GM12878 (cell line): Measurements from ENCODE around the gene ATG3. TPM values are rescaled to one million over a fixed set of nuclear protein-coding genes. Genes with fewer than 3 reads are reported as not detected.
"Not testable (repeated sequence)": the region's sequence is repeated elsewhere in the genome, so short reads cannot be mapped to it uniquely, and the experiment has no call there.

Source experiments
- ATAC-seq: fragments of 200-7000 bp; cut with Tn5 transposase; 3 replicates; pipeline ENCODE4 v1.9.1; 2020; ENCODE audit warnings: mild to moderate bottlenecking, moderate library complexity
- BruUV-seq: library from RNA; stranded (reverse); fragments of 400-500 nt; replicated peaks from 2 replicates; lab custom pipeline; 2021; lab: Mats Ljungman, UMichigan
- CTCF ChIA-PET: fragments of 300-600 bp; sonication (Branson Sonifier 250); formaldehyde crosslinking; extraction: SDS; loops from one replicate; lab custom pipeline; 2021; ENCODE audit warnings: inconsistent platforms; lab: Yijun Ruan, JAX
- POLR2A ChIA-PET: fragments of 350-600 bp; formaldehyde crosslinking; extraction: SDS; loops from one replicate; lab custom pipeline; 2021; ENCODE audit warnings: inconsistent platforms; lab: Charles Lee
- RAD21 ChIA-PET: fragments of 300-600 bp; sonication (Branson Sonifier 250); formaldehyde crosslinking; loops from one replicate; lab custom pipeline; 2023; ENCODE audit warnings: antibody characterized with exemption; ENCODE audit not compliant: unreplicated experiment; lab: Charles Lee
- SMC1A ChIA-PET: fragments of 300-600 bp; sonication (Branson Sonifier 250); formaldehyde crosslinking; loops from one replicate; lab custom pipeline; 2023; ENCODE audit not compliant: unreplicated experiment, uncharacterized antibody; lab: Charles Lee
- DNase-seq: peaks from one replicate; pipeline ENCODE4 v3.0.0-alpha.2; 2011; ENCODE audit warnings: low read depth, low spot score
- FAIRE-seq: peaks from 3 replicates; lab custom pipeline; 2011; peaks lifted over from hg19 to GRCh38; lab: Jason Lieb, UNC
- H2AFZ ChIP-seq: 2 replicates; pipeline ENCODE4 v1.6.0; 2011; ENCODE audit warnings: low read depth, low read length, control low read depth; ENCODE audit not compliant: control insufficient read depth
- H3K27ac ChIP-seq: 2 replicates; pipeline ENCODE4 v1.5.1; 2011; ENCODE audit warnings: control low read depth; ENCODE audit not compliant: control insufficient read depth, insufficient read depth
- H3K27me3 ChIP-seq, 2 experiments: replicated peaks in 1 of 2; 2 replicates each; pipeline versions ENCODE4 v1.6.0 to v1.6.1; 2011; ENCODE audit warnings: low read length in 1 of 2; ENCODE audit not compliant: control insufficient read depth in 2 of 2, insufficient read depth in 2 of 2
- H3K36me3 ChIP-seq, 2 experiments: 2 replicates each; pipeline ENCODE4 v1.5.1; 2011; ENCODE audit warnings: low read length in 1 of 2; ENCODE audit not compliant: control insufficient read depth in 2 of 2, insufficient read depth in 2 of 2
- H3K4me1 ChIP-seq: 2 replicates; pipeline ENCODE4 v1.6.1; 2011; ENCODE audit warnings: mild to moderate bottlenecking, low read length, moderate library complexity, mixed read lengths; ENCODE audit not compliant: control insufficient read depth, insufficient read depth
- H3K4me2 ChIP-seq: 2 replicates; pipeline ENCODE4 v1.6.0; 2011; ENCODE audit warnings: control low read depth; ENCODE audit not compliant: control insufficient read depth, insufficient read depth
- H3K4me3 ChIP-seq: fragments of 200-600 bp; sonication (generic); 2 replicates; pipeline ENCODE4 v1.5.1; 2016
- H3K79me2 ChIP-seq: 2 replicates; pipeline ENCODE4 v1.6.0; 2011; ENCODE audit warnings: low read length; ENCODE audit not compliant: control insufficient read depth, insufficient read depth
- H3K9ac ChIP-seq: 2 replicates; pipeline ENCODE4 v1.8.0; 2011; ENCODE audit warnings: low read length, control low read depth, mixed read lengths; ENCODE audit not compliant: control insufficient read depth, insufficient read depth
- H3K9me3 ChIP-seq: replicated peaks from 3 replicates; pipeline ENCODE4 v1.5.1; 2011; ENCODE audit warnings: mild to moderate bottlenecking, low read length; ENCODE audit not compliant: control insufficient read depth, insufficient read depth
- H4K20me1 ChIP-seq: 2 replicates; pipeline ENCODE4 v1.6.0; 2011; ENCODE audit not compliant: control insufficient read depth, insufficient read depth
- CBX5 ChIP-seq: sonication (generic); IDR thresholded peaks from 2 replicates; pipeline ENCODE4 v1.6.1; 2016; ENCODE audit warnings: low read depth, moderate library complexity, mild to moderate bottlenecking, inconsistent platforms
- E4F1 ChIP-seq: fragments of 450-650 bp; IDR thresholded peaks from 2 replicates; pipeline ENCODE4 v1.6.1; 2018; ENCODE audit warnings: borderline replicate concordance, mild to moderate bottlenecking; ENCODE audit not compliant: partially characterized antibody
- GATAD2B ChIP-seq: fragments of 450-650 bp; conservative IDR thresholded peaks from 2 replicates; pipeline ENCODE4 v1.6.1; 2017; ENCODE audit warnings: low read depth, mild to moderate bottlenecking, moderate library complexity
- HDAC2 ChIP-seq: fragments of 200-600 bp; sonication (generic); IDR thresholded peaks from 2 replicates; pipeline ENCODE4 v1.6.1; 2017
- IRF4 ChIP-seq: IDR thresholded peaks from 2 replicates; pipeline ENCODE4 v1.6.1; 2011; ENCODE audit warnings: low read depth, low read length
- MEF2A ChIP-seq: IDR thresholded peaks from 2 replicates; pipeline ENCODE4 v1.6.1; 2011; ENCODE audit warnings: low read depth, mild to moderate bottlenecking, low read length, moderate library complexity; ENCODE audit not compliant: insufficient read depth
- RAD21 ChIP-seq: IDR thresholded peaks from 2 replicates; pipeline ENCODE4 v1.6.1; 2011; ENCODE audit warnings: mild to moderate bottlenecking, low read depth, low read length, moderate library complexity; ENCODE audit not compliant: insufficient read depth
- RELB ChIP-seq: fragments of 450-650 bp; IDR thresholded peaks from 2 replicates; pipeline ENCODE4 v1.6.1; 2017; ENCODE audit warnings: low read depth, mild to moderate bottlenecking, moderate library complexity
- RUNX3 ChIP-seq: IDR thresholded peaks from 2 replicates; pipeline ENCODE4 v1.6.1; 2012; ENCODE audit warnings: low read length, inconsistent platforms
- SMC3 ChIP-seq: IDR thresholded peaks from 2 replicates; pipeline ENCODE4 v1.6.1; 2011; ENCODE audit warnings: low read length, improper control_type of control experiment, borderline replicate concordance
- ZNF24 ChIP-seq: fragments of 450-650 bp; IDR thresholded peaks from 2 replicates; pipeline ENCODE4 v1.6.1; 2017; ENCODE audit warnings: antibody characterized with exemption, mild to moderate bottlenecking
- WGBS: methylation state at CpG from one replicate; pipeline ENCODE4 v1.1.6; 2016; ENCODE audit warnings: low lambda C conversion rate; ENCODE audit not compliant: insufficient replicate concordance, insufficient coverage; ENCODE audit errors: missing lambda C conversion rate; 5-methylcytosine and 5-hydroxymethylcytosine counted together
- in situ Hi-C: fragments of 300-500 bp; cut with MboI; formaldehyde crosslinking; loops from 9 replicates; pipeline ENCODE4 v1.14.3; 2018; ENCODE audit warnings: mixed read lengths
- intact Hi-C: fragments of 100-400 bp; cut with micrococcal nuclease; formaldehyde crosslinking; loops from one replicate; pipeline ENCODE4 v1.14.2; 2022; ENCODE audit not compliant: unreplicated experiment
- polyA plus RNA-seq, 11 experiments: library from polyadenylated mRNA; depleted of rRNA in 4 of 11; unstranded in 6 of 11; stranded (reverse) in 5 of 11; fragments of >200 nt; fragmentation: Nextera tagmentation in 4 of 11; fragmentation: Illumina TruSeq in 1 of 11; extraction: Ambion mirVana in 4 of 11; extraction: Trizol in 1 of 11; gene quantifications; 1 replicate in 1 of 11; 2 replicates in 10 of 11; pipeline versions ENCODE4 v1.2.1 to v1.2.3, GENCODE V29; 2011 to 2016; ENCODE audit warnings: inconsistent platforms in 2 of 11, missing spikeins in 2 of 11, low read depth in 1 of 11
- total RNA-seq, 4 experiments: library from RNA; depleted of rRNA in 3 of 4; stranded (reverse); fragments of >200 nt in 3 of 4; fragmentation: Illumina TruSeq in 1 of 4; extraction: Trizol in 1 of 4; gene quantifications; 2 replicates each; pipeline versions ENCODE4 v1.2.1 to v1.2.3, GENCODE V29; 2013 to 2021

ATG3 gene
- total and polyA plus RNA-seq, 10 of the 15 experiments (the other 5 are each of a cell fraction or from before 2014, with no cell fraction given): 49.8 to 97.0 (median 63.6) TPM

GRCh38 chr3:112524127-112524526, 37.6 kb downstream of the ATG3 start:
- RAD21 ChIA-PET, ATAC-seq, H3K36me3 ChIP-seq, H3K9me3 ChIP-seq, H2AFZ ChIP-seq, POLR2A ChIA-PET, H4K20me1 ChIP-seq, CTCF ChIA-PET, intact Hi-C loops, SMC1A ChIA-PET, H3K27me3 ChIP-seq, H3K4me1 ChIP-seq, H3K79me2 ChIP-seq, BruUV-seq, H3K27ac ChIP-seq, H3K4me3 ChIP-seq, H3K4me2 ChIP-seq, FAIRE-seq, H3K9ac ChIP-seq, DNase-seq: not testable (repeated sequence)
- 97% methylated on average over 6 of the region's 6 CpGs for WGBS
- in situ Hi-C loops: loop anchor here (5.0 kb wide), 2 partner anchors 202 to 412 kb away; no protein-coding TSS in a partner anchor

- CTCF ChIA-PET: interaction anchor here (0.6 to 6.6 kb wide), 26 partner anchors 11 to 413 kb away, joined by 3 to 76 read pairs (median 4); partner anchors contain the start of genes CD200 and SLC9C1
- H4K20me1 ChIP-seq: no peaks in the 10 kb centered on the region
- H3K27me3 ChIP-seq: no peaks in the 10 kb centered on the region
- H3K4me1 ChIP-seq: peaks cover 4% of the 10 kb centered on the region; the same call in 1 of the 2 replicates
- WGBS: 93% methylated on average over 2 of the region's 2 CpGs
- H3K27ac ChIP-seq: peak overlapping the region; percentile 54
- FAIRE-seq: peak; percentile 73
- H3K9me3 ChIP-seq: peaks cover 5% of the 10 kb centered on the region; the same call in 2 of the 3 replicates
- BruUV-seq: no TSS peak
- no peak overlapping the region for H3K4me3 ChIP-seq
- in situ Hi-C loops (loop anchor here (5.0 kb wide), 2 partner anchors 197 to 407 kb away; no protein-coding TSS in a partner anchor), intact Hi-C loops (loop anchor here (1.0 to 5.0 kb wide), 8 partner anchors 37 to 407 kb away; no protein-coding TSS in a partner anchor)
- DNase-seq: peak; percentile 68
- POLR2A ChIA-PET: interaction anchor here (0.9 to 1.3 kb wide), 4 partner anchors 31 to 226 kb away, joined by 3 read pairs; no protein-coding TSS in a partner anchor
- SMC1A ChIA-PET: interaction anchor here (0.8 to 6.9 kb wide), 32 partner anchors 12 to 650 kb away, joined by 3 to 60 read pairs (median 6); partner anchors contain the start of genes BTLA, CD200 and SLC9C1
- no peak overlapping the region for H3K4me2 ChIP-seq
- no peaks in the 10 kb centered on the region for H3K36me3 ChIP-seq
- no peak overlapping the region for H3K9ac ChIP-seq
- RAD21 ChIA-PET: interaction anchor here (1.0 to 3.5 kb wide), 20 partner anchors 19 to 408 kb away, joined by 3 to 29 read pairs (median 5); partner anchors contain the start of genes BTLA, CD200 and SLC9C1
- peak; percentile 83 for ATAC-seq
- H2AFZ ChIP-seq: no peak overlapping the region
- H3K79me2 ChIP-seq: no peaks in the 10 kb centered on the region; the same call in 1 of the 2 replicates
- TF ChIP-seq E4F1: no peak
- 0 out of 2 replicates have a peak, but pooled peaks have one; percentile 7 for TF ChIP-seq RELB
- peak; percentile 50 for TF ChIP-seq RUNX3
- peak; percentile 46; the same call in 1 of the 2 replicates for TF ChIP-seq CBX5
- peak; percentile 96 for TF ChIP-seq SMC3
- TF ChIP-seq HDAC2: no peak
- TF ChIP-seq ZNF24: peak; percentile 90
- TF ChIP-seq MEF2A: peak; percentile 20; the same call in 1 of the 2 replicates
- TF ChIP-seq RAD21: peak; percentile 92
- TF ChIP-seq IRF4: peak; percentile 64; the same call in 1 of the 2 replicates
- TF ChIP-seq GATAD2B: no peak
Measured at GRCh38 chr3:112519424-112520001, 42.2 kb downstream of the ATG3 start.
